H9 (cell line): Measurements from ENCODE around the gene BEND5. TPM values are rescaled to one million over a fixed set of nuclear protein-coding genes. Genes with fewer than 3 reads are reported as not detected.

Source experiments
- DNase-seq: peaks from one replicate; pipeline ENCODE4 v3.0.0-alpha.2; 2017
- H2AFZ ChIP-seq: one replicate; pipeline ENCODE4 v1.6.1; 2013; ENCODE audit warnings: mild to moderate bottlenecking, low read length, control low read depth, moderate library complexity
- H2AK5ac ChIP-seq: 2 replicates; pipeline ENCODE4 v1.6.1; 2013; ENCODE audit warnings: low read length, control low read depth, mixed read lengths; ENCODE audit not compliant: insufficient read length
- H2BK120ac ChIP-seq: one replicate; pipeline ENCODE4 v1.6.1; 2013; ENCODE audit warnings: low read depth, mild to moderate bottlenecking, low read length, control low read depth, inconsistent platforms; ENCODE audit not compliant: poor library complexity, severe bottlenecking
- H2BK12ac ChIP-seq: 2 replicates; pipeline ENCODE4 v1.6.1; 2013; ENCODE audit warnings: low read length, control low read depth, mixed read lengths, low read depth; ENCODE audit not compliant: insufficient read length
- H2BK15ac ChIP-seq: 2 replicates; pipeline ENCODE4 v1.6.1; 2013; ENCODE audit warnings: low read depth, low read length, control low read depth
- H2BK20ac ChIP-seq: one replicate; pipeline ENCODE4 v1.6.1; 2013; ENCODE audit warnings: low read depth, mild to moderate bottlenecking, low read length, control low read depth, inconsistent platforms; ENCODE audit not compliant: poor library complexity, severe bottlenecking
- H2BK5ac ChIP-seq: 2 replicates; pipeline ENCODE4 v1.6.1; 2013; ENCODE audit warnings: low read length, control low read depth, mixed read lengths; ENCODE audit not compliant: insufficient read length
- H3K14ac ChIP-seq: 2 replicates; pipeline ENCODE4 v1.6.1; 2013; ENCODE audit warnings: low read length, control low read depth; ENCODE audit not compliant: insufficient read depth
- H3K18ac ChIP-seq: 2 replicates; pipeline ENCODE4 v1.6.1; 2013; ENCODE audit warnings: low read depth, mild to moderate bottlenecking, mixed read lengths, low read length, control low read depth; ENCODE audit not compliant: insufficient read length
- H3K23ac ChIP-seq: 2 replicates; pipeline ENCODE4 v1.6.1; 2013; ENCODE audit warnings: low read length, control low read depth, mixed read lengths, low read depth; ENCODE audit not compliant: insufficient read length
- H3K23me2 ChIP-seq: 2 replicates; pipeline ENCODE4 v1.6.1; 2013; ENCODE audit warnings: low read depth, mild to moderate bottlenecking, mixed read lengths, low read length, control low read depth; ENCODE audit not compliant: insufficient read length, poor library complexity, severe bottlenecking
- H3K27ac ChIP-seq: 2 replicates; pipeline ENCODE4 v1.5.1; 2013; ENCODE audit warnings: low read length, control low read depth, mixed read lengths, low read depth; ENCODE audit not compliant: insufficient read length
- H3K27me3 ChIP-seq: 2 replicates; pipeline ENCODE4 v1.6.1; 2013; ENCODE audit warnings: low read length, control low read depth, inconsistent platforms; ENCODE audit not compliant: insufficient read depth
- H3K4ac ChIP-seq: 2 replicates; pipeline ENCODE4 v1.6.1; 2013; ENCODE audit warnings: low read depth, mild to moderate bottlenecking, control low read depth, inconsistent platforms, low read length, moderate library complexity
- H3K4me1 ChIP-seq: 2 replicates; pipeline ENCODE4 v1.6.1; 2013; ENCODE audit warnings: low read length, control low read depth, inconsistent platforms; ENCODE audit not compliant: insufficient read depth
- H3K4me2 ChIP-seq: 2 replicates; pipeline ENCODE4 v1.6.1; 2013; ENCODE audit warnings: low read length, control low read depth, mixed read lengths; ENCODE audit not compliant: insufficient read length, insufficient read depth
- H3K56ac ChIP-seq: 2 replicates; pipeline ENCODE4 v1.6.1; 2013; ENCODE audit warnings: low read depth, mild to moderate bottlenecking, mixed read lengths, low read length, control low read depth; ENCODE audit not compliant: insufficient read length
- H3K79me1 ChIP-seq: 2 replicates; pipeline ENCODE4 v1.6.1; 2013; ENCODE audit warnings: low read depth, mild to moderate bottlenecking, moderate library complexity, low read length, control low read depth, inconsistent platforms; ENCODE audit not compliant: insufficient read depth, poor library complexity, severe bottlenecking
- H3K79me2 ChIP-seq: 2 replicates; pipeline ENCODE4 v1.6.1; 2013; ENCODE audit warnings: low read length, control low read depth, inconsistent platforms; ENCODE audit not compliant: insufficient read depth
- H3K9ac ChIP-seq: 2 replicates; pipeline ENCODE4 v1.6.1; 2013; ENCODE audit warnings: low read length, control low read depth, mixed read lengths; ENCODE audit not compliant: insufficient read length; ENCODE audit errors: extremely low read depth
- H3K9me3 ChIP-seq: one replicate; pipeline ENCODE4 v1.6.1; 2013; ENCODE audit warnings: low read depth, low read length, inconsistent platforms; ENCODE audit not compliant: control insufficient read depth
- H3T11ph ChIP-seq: one replicate; pipeline ENCODE4 v1.6.1; 2013; ENCODE audit warnings: mild to moderate bottlenecking, low read length, control low read depth, inconsistent platforms
- H4K20me1 ChIP-seq: one replicate; pipeline ENCODE4 v1.6.1; 2013; ENCODE audit not compliant: control insufficient read depth, insufficient read length, insufficient read depth
- H4K5ac ChIP-seq: 2 replicates; pipeline ENCODE4 v1.6.1; 2013; ENCODE audit warnings: low read depth, mild to moderate bottlenecking, mixed read lengths, low read length, control low read depth; ENCODE audit not compliant: insufficient read length
- H4K8ac ChIP-seq: replicated peaks from 2 replicates; pipeline ENCODE4 v1.6.1; 2013; ENCODE audit warnings: low read length, control low read depth, mixed read lengths, low read depth; ENCODE audit not compliant: insufficient read length
- H4K91ac ChIP-seq: 2 replicates; pipeline ENCODE4 v1.6.1; 2013; ENCODE audit warnings: low read depth, mild to moderate bottlenecking, moderate library complexity, mixed read lengths, low read length, control low read depth; ENCODE audit not compliant: insufficient read length
- H3K27ac Mint-ChIP-seq, 3 experiments: 2 replicates in 2 of 3; 3 replicates in 1 of 3; pipeline ENCODE4 v1.8.0; 2020 to 2021; ENCODE audit warnings: mixed read lengths in 3 of 3, mild to moderate bottlenecking in 1 of 3, moderate library complexity in 1 of 3
- H3K27me3 Mint-ChIP-seq: 2 replicates; pipeline ENCODE4 v1.8.0; 2021; ENCODE audit warnings: low read depth, mild to moderate bottlenecking, moderate library complexity, mixed read lengths
- H3K36me3 Mint-ChIP-seq, 3 experiments: 2 replicates in 2 of 3; 3 replicates in 1 of 3; pipeline ENCODE4 v1.8.0; 2020 to 2021; ENCODE audit warnings: low read depth in 3 of 3, mixed read lengths in 3 of 3; ENCODE audit not compliant: insufficient read depth in 1 of 3
- H3K4me1 Mint-ChIP-seq, 2 experiments: 2 replicates each; pipeline ENCODE4 v1.8.0; 2020; ENCODE audit warnings: mixed read lengths in 2 of 2
- H3K4me3 Mint-ChIP-seq, 2 experiments: 2 replicates in 1 of 2; 3 replicates in 1 of 2; pipeline ENCODE4 v1.8.0; 2020 to 2021; ENCODE audit warnings: mild to moderate bottlenecking in 2 of 2, mixed read lengths in 2 of 2, moderate library complexity in 1 of 2
- H3K9me3 Mint-ChIP-seq, 2 experiments: 2 replicates in 1 of 2; 3 replicates in 1 of 2; pipeline ENCODE4 v1.8.0; 2020; ENCODE audit warnings: mild to moderate bottlenecking in 2 of 2, mixed read lengths in 2 of 2, moderate library complexity in 1 of 2
- CTCF ChIP-seq: fragments of 200-600 bp; sonication (generic); conservative IDR thresholded peaks from 3 replicates; pipeline ENCODE4 v1.8.0; 2021; ENCODE audit warnings: antibody characterized with exemption, mild to moderate bottlenecking
- WGBS: extraction: QIAGEN DNeasy Blood & Tissue Kit; methylation state at CpG from one replicate; pipeline ENCODE4 v1.1.7; 2013; ENCODE audit warnings: missing lambda C conversion rate, low lambda C conversion rate, mixed read lengths; ENCODE audit not compliant: insufficient read length; ENCODE audit errors: extremely low coverage; 5-methylcytosine and 5-hydroxymethylcytosine counted together
- total RNA-seq: library from RNA; stranded (reverse); gene quantifications from 2 replicates; pipeline ENCODE4 v1.2.1, GENCODE V29; 2021

The BEND5 gene
- total RNA-seq, 1 experiment from 2014 or later, result 4.8 TPM

GRCh38 chr1:48681476-48682305 is 95.0 kb downstream of the BEND5 start:
- no peak overlapping the region for H3K56ac ChIP-seq
- no peaks in the 10 kb centered on the region for H3K9me3 Mint-ChIP-seq
- no peak for DNase-seq
- H2BK20ac ChIP-seq, result no peak overlapping the region
- H4K8ac ChIP-seq, result no peak overlapping the region
- no peak overlapping the region for H3K14ac ChIP-seq
- no CpG with 5 or more reads among the region's 4 CpGs for WGBS
- no peaks in the 10 kb centered on the region for H3K36me3 Mint-ChIP-seq
- peaks cover 17 to 20% of the 10 kb centered on the region in 2 experiments for H3K4me1 Mint-ChIP-seq
- no peaks in the 10 kb centered on the region for H3K79me2 ChIP-seq
- H2BK12ac ChIP-seq, result no peak overlapping the region
- no peaks in the 10 kb centered on the region for H4K20me1 ChIP-seq
- H3K9ac ChIP-seq, result no peak overlapping the region
- no peak overlapping the region for H3K27ac ChIP-seq
- H3K27me3 ChIP-seq, result no peaks in the 10 kb centered on the region
- H3K4ac ChIP-seq, result no peak overlapping the region
- no peak for TF ChIP-seq CTCF
- no peak overlapping the region for H3K4me2 ChIP-seq
- H2AK5ac ChIP-seq, result no peak overlapping the region
- H3K23ac ChIP-seq, result no peak overlapping the region
- no peaks in the 10 kb centered on the region for H3K23me2 ChIP-seq
- H4K5ac ChIP-seq, result no peak overlapping the region
- no peak overlapping the region for H3K18ac ChIP-seq
- H3K27me3 Mint-ChIP-seq, result peaks cover 6% of the 10 kb centered on the region
- no peaks in the 10 kb centered on the region for H3K9me3 ChIP-seq
- H3K27ac Mint-ChIP-seq, result peak overlapping the region in 1 of 3 experiments; percentile 10; a peak in 2 of 7 replicates
- no peak overlapping the region for H4K91ac ChIP-seq
- H2BK120ac ChIP-seq, result no peak overlapping the region
- H3T11ph ChIP-seq, result no peak overlapping the region
- H2BK15ac ChIP-seq, result no peak overlapping the region
- peaks cover 4% of the 10 kb centered on the region; the same call in 1 of the 2 replicates for H3K4me1 ChIP-seq
- H2BK5ac ChIP-seq, result no peak overlapping the region
- no peaks in the 10 kb centered on the region for H3K79me1 ChIP-seq
- no peak overlapping the region for H3K4me3 Mint-ChIP-seq
- H2AFZ ChIP-seq, result no peak overlapping the region
